Adrenal gland (tissue), 12 donors: ENCODE results near the gene PMS2. TPM values are rescaled to one million over a fixed set of nuclear protein-coding genes. Genes with fewer than 3 reads are reported as not detected.
"Not testable (repeated sequence)": the region's sequence is repeated elsewhere in the genome, so short reads cannot be mapped to it uniquely, and the experiment has no call there.

ENCODE experiments used
- DNase-seq, 7 donors: peaks; one replicate each; pipeline ENCODE4 v3.0.0-alpha.2; 2019 to 2020
- H3K27ac ChIP-seq, 5 donors: fragments of 200-600 bp; sonication (generic) in 4 of 5; 1 replicate in 3 of 5; 2 replicates in 2 of 5; pipeline versions ENCODE4 v1.5.1 to v1.8.0; 2016 to 2020; ENCODE audit warnings: mild to moderate bottlenecking in 1 of 5
- H3K27me3 ChIP-seq: fragments of 200-600 bp; 2 replicates; pipeline ENCODE4 v1.8.0; 2021
- H3K36me3 ChIP-seq, 2 donors: fragments of 200-600 bp; replicated peaks in 1 of 2; 1 replicate in 1 of 2; 2 replicates in 1 of 2; pipeline versions ENCODE4 v1.5.1 to v1.8.0; 2018 to 2022
- H3K4me1 ChIP-seq, 2 donors: fragments of 200-600 bp; replicated peaks in 1 of 2; 1 replicate in 1 of 2; 2 replicates in 1 of 2; pipeline versions ENCODE4 v1.5.1 to v1.8.0; 2018 to 2021
- H3K4me3 ChIP-seq, 4 donors: fragments of 200-600 bp; sonication (generic) in 3 of 4; one replicate each; pipeline ENCODE4 v1.5.1; 2016 to 2018
- H3K9me3 ChIP-seq, 3 donors: fragments of 200-600 bp; sonication (generic) in 1 of 3; replicated peaks in 1 of 3; 1 replicate in 2 of 3; 2 replicates in 1 of 3; pipeline versions ENCODE4 v1.5.1 to v1.8.0; 2016 to 2021
- CTCF ChIP-seq, 6 experiments: fragments of 450-650 bp in 4 of 6; fragments of 200-600 bp in 2 of 6; sonication (generic) in 1 of 6; IDR thresholded peaks; 1 replicate in 5 of 6; 2 replicates in 1 of 6; pipeline versions ENCODE4 v1.5.1 to v1.8.0; 2016 to 2021; ENCODE audit warnings: antibody characterized with exemption in 6 of 6, mild to moderate bottlenecking in 2 of 6, moderate library complexity in 1 of 6
- POLR2A ChIP-seq, 2 donors: fragments of 450-650 bp; IDR thresholded peaks; one replicate each; pipeline ENCODE4 v1.6.1; 2017; ENCODE audit warnings: antibody characterized with exemption in 2 of 2, mild to moderate bottlenecking in 2 of 2, moderate library complexity in 1 of 2
- WGBS, 4 donors: extraction: QIAGEN DNeasy Blood & Tissue Kit in 2 of 4; methylation state at CpG; one replicate each; pipeline versions ENCODE4 v1.1.5 to v1.1.7; 2013 to 2017; 5-methylcytosine and 5-hydroxymethylcytosine counted together
- intact Hi-C, 2 donors: fragments of 100-400 bp; cut with DNase I; formaldehyde crosslinking; loops; one replicate each; pipeline versions ENCODE4 v1.14.1 to v1.15.0; 2022 to 2023
- polyA plus RNA-seq, 3 donors: library from polyadenylated mRNA; stranded (reverse); fragments of 200-250 nt in 2 of 3; fragments of 350-450 nt in 1 of 3; fragmentation: Illumina TruSeq in 1 of 3; extraction: RNeasy Lipid Tissue Mini Kit (QIAGEN cat#74804) in 1 of 3; gene quantifications; one replicate each; pipeline ENCODE4 v1.2.3, GENCODE V29; 2013 to 2014
- total RNA-seq, 9 donors: library from RNA; depleted of rRNA in 4 of 9; stranded (reverse); fragments of >200 nt in 4 of 9; fragments of 120-200 nt in 1 of 9; fragmentation: NEBNext Ultra II Directional in 1 of 9; extraction: Animal tissue kit (Norgen Biotek cat#: 25700) in 1 of 9; gene quantifications; one replicate each; pipeline versions ENCODE4 v1.1.0 to v1.2.4, GENCODE V29; 2013 to 2023
- donor health status: healthy with polysubstance abuse.
- donor health status: Bipolar disorder and iron deficiency.
- donor health status: DM: yes; HTN: yes; CAD: no.
- donor health status: DM: no; HTN: no; CAD: no.
- donor health status: DM: no; HTN: no; CAD: no.
- donor health status: DM: yes; HTN: yes; CAD: no.

The PMS2 gene
- total and polyA plus RNA-seq, 12 donors, result 4.7 to 18.0 (median 13.7) TPM

GRCh38 chr7:6015917-6016652 lies 7.2 kb upstream of the PMS2 start:
- Histone ChIP-seq H3K27ac (peak overlapping the region in 3 of 5 donors; percentile 28 to 74 (median 53)), H3K4me3 (no peak overlapping the region), H3K27me3 (no peaks in the 10 kb centered on the region), H3K36me3 (peaks cover 0 to 46% of the 10 kb centered on the region in 2 donors), H3K4me1 (peaks cover 9 to 17% of the 10 kb centered on the region in 2 donors), H3K9me3 (no peaks in the 10 kb centered on the region)
- no peak for TF ChIP-seq CTCF (IDR thresholded peaks at IDR 0.05)
- peak in 1 of 2 donors; percentile 22 for TF ChIP-seq POLR2A (IDR thresholded peaks at IDR 0.05)
- WGBS, 4 donors, result 56 to 72% (median 70%) methylated on average over 7 to 8 of the region's 8 CpGs
- intact Hi-C loops, result no loop called here
- peak; percentile 66 to 87 (median 84) for DNase-seq

- DNase-seq, result peak in 1 of 7 donors; percentile 13
- intact Hi-C loops, result no loop called here
- TF ChIP-seq CTCF (IDR thresholded peaks at IDR 0.05), result no peak
- no peak for TF ChIP-seq POLR2A (IDR thresholded peaks at IDR 0.05)
- Histone ChIP-seq H3K4me1 (peaks cover 15 to 29% of the 10 kb centered on the region in 2 donors), H3K4me3 (no peak overlapping the region), H3K9me3 (no peaks in the 10 kb centered on the region), H3K27me3 (no peaks in the 10 kb centered on the region), H3K36me3 (peaks cover 0 to 16% of the 10 kb centered on the region in 2 donors), H3K27ac (peak overlapping the region in 1 of 5 donors; percentile 38)
- WGBS, 4 donors, result 72 to 79% (median 76%) methylated on average over 14 of the region's 14 CpGs
Measured at GRCh38 chr7:6012355-6013104, 3.7 kb upstream of the PMS2 start.

GRCh38 chr7:6011541-6011940 lies 2.7 kb upstream of the PMS2 start:
- H3K4me3 ChIP-seq, result no peak overlapping the region
- TF ChIP-seq CTCF (IDR thresholded peaks at IDR 0.05) (no peak), POLR2A (IDR thresholded peaks at IDR 0.05) (no peak)
- intact Hi-C loops, result no loop called here
- DNase-seq, result no peak
- WGBS, 4 donors, result 80 to 86% (median 83%) methylated on average over 2 of the region's 2 CpGs
- H3K27ac ChIP-seq, result peak overlapping the region in 1 of 5 donors; percentile 21
- H3K9me3 ChIP-seq, result no peaks in the 10 kb centered on the region
- H3K27me3 ChIP-seq, result no peaks in the 10 kb centered on the region
- peaks cover 15 to 29% of the 10 kb centered on the region in 2 donors for H3K4me1 ChIP-seq
- H3K36me3 ChIP-seq, result peaks cover 0 to 7% of the 10 kb centered on the region in 2 donors

- 81 to 95% (median 88%) methylated on average over 8 of the region's 8 CpGs for WGBS, 4 donors
- H3K4me3 ChIP-seq, intact Hi-C loops, H3K27me3 ChIP-seq, H3K36me3 ChIP-seq, DNase-seq, H3K9me3 ChIP-seq: not testable (repeated sequence)
- H3K4me1 ChIP-seq, result peaks cover 7 to 27% of the 10 kb centered on the region in 2 donors
- H3K27ac ChIP-seq, result peak overlapping the region in 1 of 5 donors; percentile 94
Measured at GRCh38 chr7:6010370-6010769, 1.5 kb upstream of the PMS2 start.

- Histone ChIP-seq H3K4me1 (peaks cover 7 to 24% of the 10 kb centered on the region in 2 donors), H3K36me3 (peaks cover 0 to 14% of the 10 kb centered on the region in 2 donors), H3K27ac (peak overlapping the region in 2 of 5 donors; percentile 94), H3K4me3 (peak overlapping the region in 2 of 4 donors; percentile 69 to 86)
- 48 to 51% (median 49%) methylated on average over 27 of the region's 27 CpGs for WGBS, 4 donors
- H3K27me3 ChIP-seq, DNase-seq, H3K9me3 ChIP-seq, intact Hi-C loops: not testable (repeated sequence)
Measured at GRCh38 chr7:6007835-6008590, 836 bp downstream of the PMS2 start.
